ENCODE results near the gene PDLIM7.

PDLIM7 gene

DNA sequence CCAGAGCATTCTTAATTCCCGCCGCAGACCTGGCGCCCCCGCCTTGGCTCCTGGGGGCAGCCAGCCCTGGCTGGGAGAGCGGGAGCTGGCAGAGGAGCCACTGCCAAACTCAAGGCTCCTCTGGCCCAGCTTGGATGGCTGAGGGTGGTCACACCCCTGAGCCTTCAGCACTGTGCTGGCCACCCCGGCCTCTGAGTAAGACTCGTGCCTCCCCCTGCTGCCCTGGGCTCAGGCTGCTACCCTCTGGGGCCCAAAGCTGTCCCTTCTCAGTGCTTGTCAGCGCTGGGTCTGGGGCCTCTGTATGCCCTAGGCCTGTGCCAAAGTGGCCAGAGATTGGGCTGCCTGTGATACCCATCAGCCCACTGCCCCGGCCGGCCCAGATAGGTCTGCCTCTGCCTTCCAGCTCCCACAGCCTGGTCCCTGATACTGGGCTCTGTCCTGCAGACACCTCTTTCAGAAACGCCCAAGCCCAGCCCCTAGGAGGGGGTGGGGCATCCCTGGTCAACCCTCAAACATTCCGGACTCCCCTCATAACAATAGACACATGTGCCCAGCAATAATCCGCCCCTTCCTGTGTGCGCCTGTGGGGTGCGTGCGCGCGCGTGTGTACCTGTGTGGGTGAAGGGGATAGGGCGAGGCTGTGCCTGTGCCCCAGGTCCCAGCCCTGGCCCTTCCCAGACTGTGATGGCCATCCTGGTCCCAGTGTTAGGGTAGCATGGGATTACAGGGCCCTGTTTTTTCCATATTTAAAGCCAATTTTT, 55.2 kb downstream of the PDLIM7 start:
- no peak for DNase-seq

DNA sequence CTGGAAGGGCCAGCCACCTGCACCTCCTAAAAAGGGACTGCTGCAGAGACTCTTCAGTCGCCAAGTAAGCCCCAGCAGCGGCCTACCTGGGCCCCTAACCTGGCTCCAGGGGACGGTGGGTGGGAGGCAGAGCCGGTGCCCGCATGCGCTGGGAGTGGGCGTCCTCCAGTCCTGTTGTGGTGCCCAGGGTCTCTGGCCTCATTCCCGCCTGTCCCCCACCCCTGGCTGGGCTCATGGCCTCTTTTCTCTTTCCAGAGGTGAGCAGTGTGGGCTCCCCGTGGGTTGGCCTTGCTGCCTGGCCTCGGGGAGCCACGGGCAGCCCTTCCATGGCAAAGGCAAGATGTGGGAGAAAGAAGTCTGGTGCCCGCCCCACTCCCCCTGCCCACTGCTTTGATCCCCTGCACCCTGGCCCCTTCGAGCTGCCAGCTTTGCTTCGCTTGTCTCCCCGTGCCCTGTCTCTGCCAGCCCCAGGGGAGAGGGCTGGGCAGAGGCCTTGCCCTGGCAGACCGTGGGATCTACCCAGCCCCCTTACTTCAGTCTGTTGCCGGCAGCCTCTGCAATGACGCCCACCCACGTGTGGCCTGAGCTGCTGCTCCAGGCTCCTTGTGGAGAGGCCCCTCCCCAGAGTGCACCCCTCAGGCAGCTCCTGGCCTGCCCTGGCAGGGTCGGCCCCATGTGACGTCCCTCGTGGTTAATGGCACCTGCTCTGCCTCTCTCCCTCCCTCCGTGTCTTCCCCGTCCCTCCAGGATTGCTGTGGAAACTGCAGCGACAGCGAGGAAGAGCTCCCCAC, 56.2 kb downstream of the PDLIM7 start:
- no peak for DNase-seq

GRCh38 chr5:177440211-177440989, 57.0 kb downstream of the PDLIM7 start:
- no peak for DNase-seq

DNA sequence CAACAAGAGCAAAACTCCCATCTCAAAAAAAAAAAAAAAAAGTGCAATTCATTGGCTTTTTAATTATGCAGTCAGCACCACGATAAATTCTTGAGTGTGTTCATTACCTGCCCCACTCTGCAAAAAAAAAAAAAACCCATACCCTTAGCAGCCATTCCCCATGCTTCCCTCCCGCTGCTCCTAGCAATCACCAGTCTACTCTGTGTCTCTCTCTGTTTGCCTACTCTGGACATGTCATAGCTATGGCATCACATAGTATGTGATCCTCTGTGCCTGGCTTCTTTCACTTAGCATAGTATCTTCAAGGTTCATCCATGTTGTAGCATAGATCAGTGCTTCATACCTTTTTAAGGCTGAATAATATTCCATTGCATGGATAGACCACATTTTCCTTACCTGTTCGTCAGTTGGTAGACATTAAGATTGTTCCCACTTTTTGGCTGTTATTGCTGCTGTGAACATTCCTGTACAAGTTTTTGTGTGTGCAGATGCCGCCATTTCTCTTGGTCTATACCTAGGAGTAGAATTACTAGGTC, 57.8 kb downstream of the PDLIM7 start:
- DNase-seq: no peak

DNA sequence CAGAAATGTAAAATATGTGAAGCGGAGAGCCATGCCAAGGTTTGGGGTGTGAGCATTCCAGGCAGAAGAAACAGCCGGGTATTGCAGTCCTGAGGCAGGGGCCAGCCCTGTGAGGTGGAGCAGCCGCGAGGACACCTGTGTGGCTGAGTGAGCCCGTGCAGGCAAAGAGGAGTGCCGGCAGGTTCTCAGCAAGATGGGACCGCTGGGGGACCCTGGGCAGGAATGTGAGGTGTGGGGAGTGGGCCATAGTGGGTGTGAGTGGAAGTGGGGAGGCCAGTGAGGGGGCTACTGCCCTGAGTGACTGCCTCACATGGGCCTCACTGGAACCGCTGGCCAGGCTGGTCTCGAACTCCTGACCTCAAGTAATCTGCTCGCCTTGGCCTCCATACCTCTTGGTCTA, 58.9 kb downstream of the PDLIM7 start:
- DNase-seq: no peak

- no peak for DNase-seq
These were observed 59.8 kb downstream of the PDLIM7 start for GRCh38 chr5:177437623-177438022.

DNA sequence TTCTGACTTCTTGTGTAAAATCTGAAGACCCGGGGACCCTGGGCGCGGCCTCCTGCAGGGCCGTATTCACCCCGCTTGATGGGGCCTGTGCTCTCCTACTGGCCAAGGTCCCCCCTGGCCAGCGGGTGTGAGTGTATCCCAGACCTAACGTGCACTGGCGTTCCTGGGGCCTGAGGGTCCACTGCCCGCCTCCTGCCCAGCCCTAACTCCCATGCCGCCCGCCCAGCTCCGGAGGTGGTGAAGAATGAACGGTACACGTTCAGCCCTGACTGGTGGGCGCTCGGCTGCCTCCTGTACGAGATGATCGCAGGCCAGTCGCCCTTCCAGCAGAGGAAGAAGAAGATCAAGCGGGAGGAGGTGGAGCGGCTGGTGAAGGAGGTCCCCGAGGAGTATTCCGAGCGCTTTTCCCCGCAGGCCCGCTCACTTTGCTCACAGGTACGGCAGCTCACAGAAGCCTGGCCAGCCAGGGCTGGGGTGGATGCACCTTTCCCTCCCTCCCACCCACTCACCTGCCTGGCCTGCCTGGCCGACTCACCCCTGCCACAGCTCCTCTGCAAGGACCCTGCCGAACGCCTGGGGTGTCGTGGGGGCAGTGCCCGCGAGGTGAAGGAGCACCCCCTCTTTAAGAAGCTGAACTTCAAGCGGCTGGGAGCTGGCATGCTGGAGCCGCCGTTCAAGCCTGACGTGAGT, 61.4 kb downstream of the PDLIM7 start:
- DNase-seq: no peak

- no peak for DNase-seq
These were observed 62.3 kb downstream of the PDLIM7 start for GRCh38 chr5:177434942-177435738.

- DNase-seq: no peak
These were observed 63.0 kb downstream of the PDLIM7 start for GRCh38 chr5:177434437-177434836.

DNA sequence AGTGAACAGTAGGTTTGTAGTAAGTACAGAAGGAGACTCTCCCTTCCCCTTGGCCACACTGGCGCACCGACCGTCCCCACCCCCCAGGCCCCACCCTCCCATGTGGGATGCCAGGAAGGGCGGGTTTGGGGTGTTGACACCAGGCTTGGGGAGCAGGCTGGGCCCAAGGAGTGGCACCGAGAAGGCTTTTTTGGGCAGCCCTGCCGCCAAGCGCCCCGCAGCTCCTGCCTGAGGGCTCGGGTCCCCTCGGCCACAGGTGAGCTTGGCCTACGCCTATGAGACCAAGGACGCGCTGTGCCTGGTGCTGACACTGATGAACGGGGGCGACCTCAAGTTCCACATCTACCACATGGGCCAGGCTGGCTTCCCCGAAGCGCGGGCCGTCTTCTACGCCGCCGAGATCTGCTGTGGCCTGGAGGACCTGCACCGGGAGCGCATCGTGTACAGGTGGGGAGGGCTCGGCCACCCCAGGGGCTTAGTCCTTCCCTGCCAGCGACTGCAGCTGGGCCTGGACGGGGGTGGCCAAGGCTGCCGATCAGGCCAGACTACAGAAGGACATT, 63.7 kb downstream of the PDLIM7 start:
- no peak for DNase-seq

Measured in stimulated activated CD4-positive, alpha-beta T cell treated with anti-CD3 and anti-CD28 coated beads, Interleukin-2, amount 100 ng/mL, for 48 hours (primary cell).